ENCODE results near the gene ZSWIM8. TPM values are rescaled to one million over a fixed set of nuclear protein-coding genes. Genes with fewer than 3 reads are reported as not detected.

ZSWIM8 gene
- total RNA-seq, 2 donors from 2014 or later = 126 to 144 TPM

- H3K9me3 ChIP-seq = no peaks in the 10 kb centered on the region
- H3K27ac ChIP-seq = no peak overlapping the region
- no peak for ATAC-seq (ENCODE audit: insufficient number of reproducible peaks, low FRiP score, low read depth)
- no peaks in the 10 kb centered on the region for H3K27me3 ChIP-seq (replicated peaks; ENCODE audit: insufficient read depth)
- no peak overlapping the region for H3K4me3 ChIP-seq
- TF ChIP-seq CTCF (IDR thresholded peaks at IDR 0.05) = no peak
- H3K36me3 ChIP-seq = peaks cover 91% of the 10 kb centered on the region
- H3K4me1 ChIP-seq (ENCODE audit: control insufficient read depth in 1 of 2, low read depth in 2 of 2) = no peaks in the 10 kb centered on the region
- DNase-seq (ENCODE audit: low spot score) = no peak
Observed at GRCh38 chr10:73797324-73798025, 12.1 kb downstream of the ZSWIM8 start.

- no peak overlapping the region for H3K27ac ChIP-seq
- H3K27me3 ChIP-seq (replicated peaks; ENCODE audit: insufficient read depth) = no peaks in the 10 kb centered on the region
- DNase-seq (ENCODE audit: low spot score) = no peak
- no peaks in the 10 kb centered on the region for H3K9me3 ChIP-seq
- TF ChIP-seq CTCF (IDR thresholded peaks at IDR 0.05) = no peak
- H3K4me3 ChIP-seq = no peak overlapping the region
- H3K4me1 ChIP-seq (ENCODE audit: control insufficient read depth in 1 of 2, low read depth in 2 of 2) = no peaks in the 10 kb centered on the region
- peaks cover 92% of the 10 kb centered on the region for H3K36me3 ChIP-seq
- no peak for ATAC-seq (ENCODE audit: insufficient number of reproducible peaks, low FRiP score, low read depth)
Observed at GRCh38 chr10:73798087-73798486, 12.7 kb downstream of the ZSWIM8 start.

- Histone ChIP-seq H3K9me3 (no peaks in the 10 kb centered on the region), H3K4me1 (ENCODE audit: control insufficient read depth in 1 of 2, low read depth in 2 of 2) (no peaks in the 10 kb centered on the region), H3K36me3 (peaks cover 90% of the 10 kb centered on the region), H3K4me3 (no peak overlapping the region), H3K27me3 (replicated peaks; ENCODE audit: insufficient read depth) (no peaks in the 10 kb centered on the region), H3K27ac (no peak overlapping the region)
- no peak for DNase-seq (ENCODE audit: low spot score)
- no peak for ATAC-seq (ENCODE audit: insufficient number of reproducible peaks, low FRiP score, low read depth)
- no peak for TF ChIP-seq CTCF (IDR thresholded peaks at IDR 0.05)
Observed at GRCh38 chr10:73798927-73799560, 13.6 kb downstream of the ZSWIM8 start.

- Histone ChIP-seq H3K27ac (no peak overlapping the region), H3K9me3 (no peaks in the 10 kb centered on the region), H3K27me3 (replicated peaks; ENCODE audit: insufficient read depth) (no peaks in the 10 kb centered on the region), H3K36me3 (peaks cover 87% of the 10 kb centered on the region), H3K4me3 (no peak overlapping the region), H3K4me1 (ENCODE audit: control insufficient read depth in 1 of 2, low read depth in 2 of 2) (no peaks in the 10 kb centered on the region)
- no peak for TF ChIP-seq CTCF (IDR thresholded peaks at IDR 0.05)
- ATAC-seq (ENCODE audit: insufficient number of reproducible peaks, low FRiP score, low read depth) (no peak), DNase-seq (ENCODE audit: low spot score) (no peak)
Observed at GRCh38 chr10:73799899-73800559, 14.6 kb downstream of the ZSWIM8 start.

GRCh38 chr10:73800560-73801252, 15.3 kb downstream of the ZSWIM8 start:
- no peak for ATAC-seq (ENCODE audit: insufficient number of reproducible peaks, low FRiP score, low read depth)
- no peak for DNase-seq (ENCODE audit: low spot score)
- Histone ChIP-seq H3K4me3 (no peak overlapping the region), H3K27me3 (replicated peaks; ENCODE audit: insufficient read depth) (no peaks in the 10 kb centered on the region), H3K36me3 (peaks cover 87% of the 10 kb centered on the region), H3K4me1 (ENCODE audit: control insufficient read depth in 1 of 2, low read depth in 2 of 2) (no peaks in the 10 kb centered on the region), H3K9me3 (no peaks in the 10 kb centered on the region), H3K27ac (no peak overlapping the region)
- no peak for TF ChIP-seq CTCF (IDR thresholded peaks at IDR 0.05)
